NB4 (cell line): ENCODE data around the gene MAST4.

Source experiments
- DNase-seq: peaks from one replicate; pipeline ENCODE4 v3.0.0; 2010; ENCODE audit warnings: low read depth
- H3K4me3 ChIP-seq: one replicate; pipeline ENCODE4 v1.5.1; 2011; ENCODE audit warnings: mild to moderate bottlenecking, low read depth, low read length, moderate library complexity
- MYC ChIP-seq: IDR thresholded peaks from 2 replicates; pipeline ENCODE4 v1.6.1; 2011; ENCODE audit warnings: low read depth, low read length
- POLR2A ChIP-seq: IDR thresholded peaks from 2 replicates; pipeline ENCODE4 v1.6.1; 2011; ENCODE audit warnings: mild to moderate bottlenecking; ENCODE audit not compliant: insufficient read length; ENCODE audit errors: extremely low read depth
- TF ChIP-seq, protein P1 (sequence below): IDR thresholded peaks from 2 replicates; pipeline ENCODE4 v1.6.1; 2011; ENCODE audit warnings: low read depth, low read length
- TF ChIP-seq, protein P2 (sequence below): IDR thresholded peaks from one replicate; pipeline ENCODE4 v1.5.1; 2012; ENCODE audit warnings: low read depth, low read length

The MAST4 gene

DNA sequence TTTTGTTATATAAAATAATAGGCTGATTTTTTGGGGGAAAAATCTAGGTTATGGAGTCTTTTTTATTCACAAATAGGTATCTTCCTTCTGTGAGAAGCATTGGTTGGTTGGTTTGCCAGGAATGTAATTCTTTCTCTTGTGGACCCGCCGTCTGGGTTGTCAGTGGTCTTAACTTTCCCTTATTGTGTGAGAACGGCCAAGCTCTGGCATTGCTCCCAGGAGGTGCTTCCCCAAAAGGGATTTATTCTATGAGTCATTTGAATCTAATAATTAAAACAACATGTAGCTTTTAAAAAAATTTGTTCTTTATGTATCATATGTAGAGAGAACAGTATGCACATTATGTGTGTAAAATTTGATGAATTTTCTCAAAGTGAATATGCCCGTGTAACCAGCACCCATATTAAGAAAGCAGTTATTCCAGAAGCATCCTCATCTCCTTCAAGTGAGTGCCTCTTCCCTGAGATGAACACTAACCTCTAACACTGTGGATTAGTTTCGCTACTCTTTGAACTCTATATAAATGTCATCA is 114.4 kb downstream of the MAST4 start:
- no peak for DNase-seq
- H3K4me3 ChIP-seq: no peak overlapping the region
- TF ChIP-seq, protein P1, sequence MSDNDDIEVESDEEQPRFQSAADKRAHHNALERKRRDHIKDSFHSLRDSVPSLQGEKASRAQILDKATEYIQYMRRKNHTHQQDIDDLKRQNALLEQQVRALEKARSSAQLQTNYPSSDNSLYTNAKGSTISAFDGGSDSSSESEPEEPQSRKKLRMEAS: no peak
- TF ChIP-seq, protein P2, sequence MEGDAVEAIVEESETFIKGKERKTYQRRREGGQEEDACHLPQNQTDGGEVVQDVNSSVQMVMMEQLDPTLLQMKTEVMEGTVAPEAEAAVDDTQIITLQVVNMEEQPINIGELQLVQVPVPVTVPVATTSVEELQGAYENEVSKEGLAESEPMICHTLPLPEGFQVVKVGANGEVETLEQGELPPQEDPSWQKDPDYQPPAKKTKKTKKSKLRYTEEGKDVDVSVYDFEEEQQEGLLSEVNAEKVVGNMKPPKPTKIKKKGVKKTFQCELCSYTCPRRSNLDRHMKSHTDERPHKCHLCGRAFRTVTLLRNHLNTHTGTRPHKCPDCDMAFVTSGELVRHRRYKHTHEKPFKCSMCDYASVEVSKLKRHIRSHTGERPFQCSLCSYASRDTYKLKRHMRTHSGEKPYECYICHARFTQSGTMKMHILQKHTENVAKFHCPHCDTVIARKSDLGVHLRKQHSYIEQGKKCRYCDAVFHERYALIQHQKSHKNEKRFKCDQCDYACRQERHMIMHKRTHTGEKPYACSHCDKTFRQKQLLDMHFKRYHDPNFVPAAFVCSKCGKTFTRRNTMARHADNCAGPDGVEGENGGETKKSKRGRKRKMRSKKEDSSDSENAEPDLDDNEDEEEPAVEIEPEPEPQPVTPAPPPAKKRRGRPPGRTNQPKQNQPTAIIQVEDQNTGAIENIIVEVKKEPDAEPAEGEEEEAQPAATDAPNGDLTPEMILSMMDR: no peak
- TF ChIP-seq POLR2A (no peak), MYC (no peak)

DNA sequence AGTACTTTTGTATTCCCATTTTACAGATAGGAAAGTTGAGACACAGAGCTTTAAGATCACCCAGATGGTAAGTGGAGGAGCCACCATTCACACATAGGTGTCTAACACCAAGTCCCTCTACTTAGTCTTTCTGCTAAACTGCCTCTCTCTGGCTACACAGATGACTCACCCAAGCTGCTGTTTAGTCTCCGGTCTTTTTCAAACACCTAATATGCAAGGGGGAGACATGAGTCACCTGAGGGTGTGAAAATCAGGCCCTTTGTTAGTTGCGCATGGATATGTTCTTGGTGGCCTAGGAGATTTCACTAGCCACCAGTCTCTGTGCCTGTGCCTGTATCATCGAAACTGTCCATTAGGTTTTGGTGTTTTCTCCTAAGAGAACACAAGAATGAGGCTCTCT is 117.8 kb downstream of the MAST4 start:
- no peak overlapping the region for H3K4me3 ChIP-seq
- no peak for TF ChIP-seq MYC
- TF ChIP-seq, protein P1: no peak
- TF ChIP-seq POLR2A: no peak
- TF ChIP-seq, protein P2: no peak
- DNase-seq: no peak

DNA sequence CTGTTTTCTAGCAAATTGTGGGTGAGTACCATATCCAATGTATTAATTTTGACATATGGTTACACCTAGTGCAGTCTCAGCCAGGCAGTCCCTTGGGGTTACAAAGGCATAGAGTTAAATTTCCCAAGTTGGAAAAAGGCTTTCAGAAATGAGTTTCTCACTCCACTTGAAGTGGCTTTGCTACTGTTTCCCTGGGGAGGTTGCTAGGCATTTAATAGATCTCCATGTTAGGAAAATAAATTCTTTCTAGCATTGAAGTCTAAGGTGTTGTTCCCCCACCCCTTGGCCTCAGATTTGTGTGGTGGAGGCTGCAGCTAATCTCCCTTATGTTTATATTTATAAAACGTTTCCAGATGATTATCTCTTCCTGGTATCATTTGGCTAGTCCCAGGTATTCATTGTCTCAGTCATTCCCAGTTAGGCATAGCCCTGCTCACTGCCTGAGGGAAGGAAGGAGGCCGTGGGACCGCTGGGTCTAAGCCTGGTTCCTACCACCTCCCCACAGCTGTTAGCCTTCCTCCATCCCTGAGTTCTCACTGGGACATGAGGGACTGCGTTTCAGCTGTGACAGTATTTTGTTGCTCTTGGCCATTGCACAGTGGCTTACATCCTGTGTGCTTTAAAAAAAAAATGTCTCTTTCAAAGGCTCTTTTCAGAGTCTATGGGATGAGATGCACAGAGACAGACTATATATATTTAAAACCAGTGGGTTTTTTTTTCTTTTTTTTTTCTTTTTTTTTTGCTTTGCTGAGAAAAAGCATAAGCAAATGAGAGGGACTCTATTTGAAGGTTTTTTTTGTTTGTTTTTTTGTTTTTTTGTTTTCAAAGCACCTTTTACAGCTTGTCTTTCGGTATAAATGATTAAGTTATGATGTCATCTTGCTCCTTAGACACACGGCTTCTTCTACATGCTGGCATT is 121.5 kb downstream of the MAST4 start:
- H3K4me3 ChIP-seq: no peak overlapping the region
- TF ChIP-seq MYC (no peak), POLR2A (no peak)
- TF ChIP-seq, protein P2: no peak
- TF ChIP-seq, protein P1: no peak
- DNase-seq: no peak

DNA sequence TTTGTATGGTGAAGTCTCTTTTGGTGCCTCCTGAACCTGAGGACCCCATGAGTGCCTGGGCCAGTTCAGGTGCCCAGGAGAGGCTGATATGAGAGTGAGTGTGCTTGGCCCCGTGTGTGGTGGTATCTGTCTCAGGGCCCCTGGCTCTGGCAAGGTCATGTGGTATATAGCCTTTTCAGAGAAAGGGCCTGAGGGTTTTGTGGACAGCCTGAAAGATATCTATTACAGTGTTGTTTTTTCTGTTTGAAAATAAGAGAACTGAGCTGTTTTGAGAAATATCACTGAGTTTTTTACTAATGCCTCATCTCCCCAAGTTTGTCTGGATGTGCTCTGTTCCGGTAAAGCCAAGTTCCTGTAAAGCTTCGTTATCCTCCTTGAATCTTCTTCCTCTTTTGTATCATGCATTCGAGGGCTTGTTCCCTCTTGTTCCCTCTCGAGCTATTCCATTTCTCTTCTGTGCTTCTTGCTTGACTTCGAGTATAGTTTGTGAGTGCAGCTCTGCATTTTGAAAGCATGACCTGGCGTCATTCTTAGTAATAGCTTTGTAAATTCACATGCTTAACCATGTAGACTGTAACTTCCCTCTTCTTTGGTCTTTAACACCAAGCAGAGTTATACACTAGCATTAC is 122.3 kb downstream of the MAST4 start:
- TF ChIP-seq, protein P2: no peak
- no peak for TF ChIP-seq MYC
- TF ChIP-seq POLR2A: no peak
- TF ChIP-seq, protein P1: no peak
- H3K4me3 ChIP-seq: no peak overlapping the region
- DNase-seq: peak; percentile 2

DNA sequence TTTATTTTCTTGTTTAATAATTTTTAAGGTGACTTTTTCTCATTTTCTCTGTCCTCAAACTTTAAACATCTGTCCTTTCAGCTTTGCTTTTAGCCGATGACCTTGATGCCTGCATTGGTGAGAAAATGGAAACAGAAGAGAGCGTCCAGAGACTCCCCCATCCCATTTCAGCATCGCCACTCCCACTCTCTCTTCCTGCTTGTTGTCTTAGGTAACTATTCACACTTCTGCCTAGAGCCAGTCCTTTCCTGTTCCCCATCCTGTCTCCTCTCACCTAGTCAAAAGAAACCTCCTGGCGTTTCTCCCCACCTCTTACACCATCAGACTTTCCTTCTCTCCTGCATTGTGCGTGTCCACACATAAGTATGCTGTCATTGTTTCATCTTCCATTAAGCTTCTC is 124.6 kb downstream of the MAST4 start:
- no peak for DNase-seq
- no peak overlapping the region for H3K4me3 ChIP-seq
- TF ChIP-seq, protein P2: no peak
- TF ChIP-seq, protein P1: no peak
- TF ChIP-seq MYC (no peak), POLR2A (no peak)
